Measurements from ENCODE around the gene ADD2. TPM values are rescaled to one million over a fixed set of nuclear protein-coding genes. Genes with fewer than 3 reads are reported as not detected.

ADD2 gene
- total and polyA plus RNA-seq, 2 experiments from 2014 or later = not detected

DNA sequence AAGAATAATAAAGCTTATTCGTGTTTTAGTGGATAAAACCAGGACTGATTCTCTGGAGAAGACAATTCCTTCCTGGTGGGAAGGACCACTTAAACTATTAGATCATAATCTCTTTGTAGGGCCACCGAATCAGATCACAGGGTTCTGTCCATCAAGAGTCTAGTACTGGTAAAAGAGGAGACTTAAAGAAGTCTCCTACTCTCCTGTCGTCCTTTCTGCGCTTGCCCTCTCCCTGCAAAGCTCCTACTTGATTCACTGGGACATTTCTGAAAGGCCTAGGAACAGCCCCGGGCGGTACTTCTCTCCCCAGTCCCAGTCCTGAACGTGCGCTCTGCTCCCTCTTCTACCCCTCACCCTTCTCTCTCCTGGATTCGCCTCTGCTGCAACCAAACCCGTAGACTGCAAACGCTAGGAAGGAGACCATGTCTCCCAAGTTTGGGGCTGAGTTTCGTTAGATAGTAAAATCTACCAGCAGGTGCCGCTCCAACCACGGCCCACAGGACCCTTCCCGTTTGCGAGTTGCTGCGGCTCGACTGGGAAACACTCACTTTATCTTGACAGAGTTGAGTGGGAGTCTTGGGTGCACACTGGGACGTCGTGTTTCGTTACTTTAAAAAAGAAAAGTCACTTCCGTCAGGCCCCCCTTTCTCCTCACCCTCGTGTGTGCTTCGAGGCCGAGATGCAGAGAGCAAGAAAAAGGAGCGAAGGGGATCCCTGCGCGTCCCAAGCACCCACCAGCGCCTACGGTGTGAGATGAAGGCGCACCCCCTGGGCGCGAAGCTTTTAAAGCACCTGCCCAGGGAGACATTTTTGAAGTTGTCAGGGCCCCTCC, 21.5 kb upstream of the ADD2 start:
- no peak overlapping the region for H3K9ac ChIP-seq
- H3K79me2 ChIP-seq (ENCODE audit: insufficient read depth) = no peaks in the 10 kb centered on the region
- no peaks in the 10 kb centered on the region for H3K4me1 ChIP-seq (ENCODE audit: insufficient read depth)
- peak overlapping the region; percentile 20; the same call in 1 of the 2 replicates for H2AFZ ChIP-seq
- no peaks in the 10 kb centered on the region for H3K36me3 ChIP-seq (ENCODE audit: low read depth)
- H3K27me3 ChIP-seq (replicated peaks; ENCODE audit: insufficient read depth) = peaks cover 69% of the 10 kb centered on the region
- H3K27ac ChIP-seq = no peak overlapping the region
- 4 to 6% methylated on average over 31 to 33 of the region's 33 CpGs for WGBS, 2 experiments (ENCODE audit: low coverage in 1 of 2, low lambda C conversion rate in 2 of 2, missing lambda C conversion rate in 2 of 2)
- no peaks in the 10 kb centered on the region for H4K20me1 ChIP-seq (ENCODE audit: insufficient read depth)
- in situ Hi-C loops (cut with MboI) = loop anchor here (10.0 to 25.0 kb wide), 2 partner anchors 135 to 477 kb away; partner anchors contain the start of gene FAM136A
- TF ChIP-seq EZH2phosphoT487 (IDR thresholded peaks at IDR 0.05; ENCODE audit: insufficient read depth, low read depth) = no peak
- TF ChIP-seq EZH2 (IDR thresholded peaks at IDR 0.05; ENCODE audit: insufficient read depth, poor library complexity, severe bottlenecking) = peak; percentile 33
- H3K9me2 ChIP-seq (ENCODE audit: insufficient read depth) = no peaks in the 10 kb centered on the region
- no peaks in the 10 kb centered on the region for H3F3A ChIP-seq (ENCODE audit: insufficient read depth)
- peak overlapping the region; percentile 53 for H3K4me2 ChIP-seq (ENCODE audit: unreplicated experiment)
- H3K4me3 ChIP-seq = peak overlapping the region; percentile 18; the same call in 1 of the 2 replicates
- no peaks in the 10 kb centered on the region for H3K9me3 ChIP-seq (ENCODE audit: low read depth)
- DNase-seq = peak; percentile 68

DNA sequence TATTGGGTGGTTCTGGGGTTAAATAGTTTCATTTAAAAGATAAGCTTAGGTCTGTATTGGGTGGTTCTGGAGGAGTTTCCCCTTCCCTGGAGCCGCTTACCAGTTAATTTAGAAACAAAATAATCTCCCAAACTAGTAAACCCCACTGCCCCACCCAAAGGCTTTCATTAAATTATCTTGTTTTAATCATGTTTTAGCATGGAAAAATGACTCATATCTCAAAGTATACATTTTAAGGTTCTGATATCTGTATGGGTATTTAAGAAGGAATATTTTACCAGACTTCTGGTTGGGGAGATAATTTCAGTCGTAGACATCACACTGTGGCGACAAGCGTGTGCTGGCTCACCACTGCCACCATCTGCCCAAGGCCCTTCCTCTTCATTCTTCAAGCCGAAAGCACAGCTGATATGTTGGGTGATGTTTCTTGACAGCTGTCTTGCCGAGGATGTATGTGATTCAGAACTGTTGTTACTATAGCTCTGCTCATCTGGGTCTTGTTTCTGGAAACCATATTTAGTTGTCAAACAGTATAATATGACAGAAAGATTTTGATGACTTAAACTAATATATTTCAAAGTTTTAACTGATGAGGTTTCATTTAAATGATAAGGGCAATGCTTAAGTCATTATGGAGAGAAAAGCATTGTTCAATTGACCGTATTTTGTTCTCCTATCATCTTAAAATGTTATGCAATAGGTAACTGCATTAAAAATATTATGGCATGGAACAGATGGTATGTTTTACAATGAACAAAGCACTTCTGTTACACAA, 17.3 kb upstream of the ADD2 start:
- Histone ChIP-seq H3K9me2 (ENCODE audit: insufficient read depth) (no peaks in the 10 kb centered on the region), H3K79me2 (ENCODE audit: insufficient read depth) (no peaks in the 10 kb centered on the region), H3K4me3 (no peak overlapping the region), H3K4me1 (ENCODE audit: insufficient read depth) (peaks cover 5% of the 10 kb centered on the region), H3K9ac (no peak overlapping the region), H3K4me2 (ENCODE audit: unreplicated experiment) (no peak overlapping the region), H3K27ac (no peak overlapping the region), H3K27me3 (replicated peaks; ENCODE audit: insufficient read depth) (peaks cover 38% of the 10 kb centered on the region), H2AFZ (no peak overlapping the region), H3F3A (ENCODE audit: insufficient read depth) (peaks cover 6% of the 10 kb centered on the region; the same call in 1 of the 2 replicates), H3K9me3 (ENCODE audit: low read depth) (no peaks in the 10 kb centered on the region), H4K20me1 (ENCODE audit: insufficient read depth) (no peaks in the 10 kb centered on the region), H3K36me3 (ENCODE audit: low read depth) (no peaks in the 10 kb centered on the region)
- peak; percentile 54 for DNase-seq
- 12 to 14% methylated on average over 7 of the region's 7 CpGs for WGBS, 2 experiments (ENCODE audit: low coverage in 1 of 2, low lambda C conversion rate in 2 of 2, missing lambda C conversion rate in 2 of 2)
- in situ Hi-C loops (cut with MboI) = loop anchor here (10.0 to 25.0 kb wide), 2 partner anchors 131 to 473 kb away; partner anchors contain the start of gene FAM136A
- TF ChIP-seq EZH2 (IDR thresholded peaks at IDR 0.05; ENCODE audit: insufficient read depth, poor library complexity, severe bottlenecking) (no peak), EZH2phosphoT487 (IDR thresholded peaks at IDR 0.05; ENCODE audit: insufficient read depth, low read depth) (no peak)

DNA sequence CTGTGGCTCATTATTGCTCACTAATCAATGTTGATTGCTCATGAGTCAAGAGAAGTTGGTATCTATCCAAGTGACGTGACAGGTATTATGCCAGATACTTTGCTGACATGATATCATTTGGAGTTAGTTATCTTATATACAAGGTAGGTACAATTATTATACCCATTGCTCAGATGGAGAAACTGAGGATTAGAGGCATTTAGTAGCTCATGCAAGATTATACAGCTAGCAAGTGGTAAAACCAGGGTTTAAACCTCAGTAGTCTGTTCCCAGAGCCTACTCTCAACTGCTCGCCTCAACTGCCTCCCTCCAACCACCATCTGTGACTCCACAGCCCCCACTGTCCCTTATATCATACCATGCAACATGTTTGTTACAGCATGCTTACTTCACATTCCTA, 16.3 kb upstream of the ADD2 start:
- no peak for DNase-seq
- Histone ChIP-seq H3K4me2 (ENCODE audit: unreplicated experiment) (no peak overlapping the region), H3K9ac (no peak overlapping the region), H3K9me3 (ENCODE audit: low read depth) (no peaks in the 10 kb centered on the region), H3F3A (ENCODE audit: insufficient read depth) (peaks cover 16% of the 10 kb centered on the region), H3K36me3 (ENCODE audit: low read depth) (no peaks in the 10 kb centered on the region), H3K4me1 (ENCODE audit: insufficient read depth) (peaks cover 15% of the 10 kb centered on the region), H3K27me3 (replicated peaks; ENCODE audit: insufficient read depth) (peaks cover 28% of the 10 kb centered on the region), H3K79me2 (ENCODE audit: insufficient read depth) (no peaks in the 10 kb centered on the region), H3K27ac (no peak overlapping the region), H3K4me3 (no peak overlapping the region), H4K20me1 (ENCODE audit: insufficient read depth) (no peaks in the 10 kb centered on the region), H3K9me2 (ENCODE audit: insufficient read depth) (no peaks in the 10 kb centered on the region), H2AFZ (no peak overlapping the region)
- TF ChIP-seq EZH2phosphoT487 (IDR thresholded peaks at IDR 0.05; ENCODE audit: insufficient read depth, low read depth) (no peak), EZH2 (IDR thresholded peaks at IDR 0.05; ENCODE audit: insufficient read depth, poor library complexity, severe bottlenecking) (no peak)
- in situ Hi-C loops (cut with MboI) = loop anchor here (10.0 to 25.0 kb wide), 2 partner anchors 130 to 472 kb away; partner anchors contain the start of gene FAM136A
- WGBS, 2 experiments (ENCODE audit: low coverage in 1 of 2, low lambda C conversion rate in 2 of 2, missing lambda C conversion rate in 2 of 2) = 81 to 83% methylated on average over 2 of the region's 2 CpGs

DNA sequence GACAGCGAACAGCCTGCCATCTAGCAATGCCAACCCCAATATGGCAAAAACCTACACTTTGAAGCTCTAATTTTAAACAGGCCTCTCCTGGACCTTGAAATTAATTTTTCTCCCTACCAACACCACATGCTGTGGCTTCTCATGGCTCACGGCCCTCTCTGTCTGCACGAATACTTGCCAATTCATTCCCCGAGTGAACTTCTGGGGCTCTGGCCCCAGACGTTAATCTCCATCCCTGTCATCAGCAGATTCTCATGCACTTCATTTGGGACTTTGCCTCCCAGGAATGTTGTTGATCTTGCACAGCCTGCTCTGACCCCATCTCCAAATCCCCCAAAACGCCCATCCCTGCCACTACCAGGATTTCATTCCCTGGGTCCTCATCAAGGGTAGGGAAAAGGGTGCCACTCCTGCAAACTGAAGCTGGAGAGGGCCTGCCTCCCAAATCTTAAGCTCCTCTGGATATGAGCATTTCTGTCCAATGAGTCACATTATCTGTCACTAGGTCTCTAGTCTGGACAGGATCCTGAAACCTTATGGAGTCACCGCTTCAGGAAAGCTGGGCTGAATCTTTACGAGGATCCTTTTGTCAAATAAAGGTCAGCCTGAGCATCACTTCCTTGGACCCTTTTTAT, 12.0 kb upstream of the ADD2 start:
- Histone ChIP-seq H3K36me3 (ENCODE audit: low read depth) (no peaks in the 10 kb centered on the region), H2AFZ (no peak overlapping the region), H3K4me1 (ENCODE audit: insufficient read depth) (peaks cover 30% of the 10 kb centered on the region), H3K27ac (peak overlapping the region; percentile 60), H3K79me2 (ENCODE audit: insufficient read depth) (no peaks in the 10 kb centered on the region), H3K9me3 (ENCODE audit: low read depth) (no peaks in the 10 kb centered on the region), H3K4me2 (ENCODE audit: unreplicated experiment) (peak overlapping the region; percentile 36), H3K9ac (no peak overlapping the region), H3K4me3 (no peak overlapping the region), H3K27me3 (replicated peaks; ENCODE audit: insufficient read depth) (no peaks in the 10 kb centered on the region; the same call in 1 of the 2 replicates), H3F3A (ENCODE audit: insufficient read depth) (peaks cover 21% of the 10 kb centered on the region), H4K20me1 (ENCODE audit: insufficient read depth) (no peaks in the 10 kb centered on the region), H3K9me2 (ENCODE audit: insufficient read depth) (no peaks in the 10 kb centered on the region)
- TF ChIP-seq EZH2phosphoT487 (IDR thresholded peaks at IDR 0.05; ENCODE audit: insufficient read depth, low read depth) (no peak), EZH2 (IDR thresholded peaks at IDR 0.05; ENCODE audit: insufficient read depth, poor library complexity, severe bottlenecking) (no peak)
- WGBS, 2 experiments (ENCODE audit: low coverage in 1 of 2, low lambda C conversion rate in 2 of 2, missing lambda C conversion rate in 2 of 2) = 2 to 8% methylated on average over 8 of the region's 8 CpGs
- DNase-seq = peak; percentile 86
- in situ Hi-C loops (cut with MboI) = loop anchor here (10.0 to 25.0 kb wide), 2 partner anchors 125 to 468 kb away; partner anchors contain the start of gene FAM136A

All from GM23248 (cell line).